Pancreas (tissue), 10 donors: ENCODE data around the gene HERC2. TPM values are rescaled to one million over a fixed set of nuclear protein-coding genes. Genes with fewer than 3 reads are reported as not detected.
"Not testable (repeated sequence)": the region's sequence is repeated elsewhere in the genome, so short reads cannot be mapped to it uniquely, and the experiment has no call there.

Source experiments
- ATAC-seq, 4 donors: fragments of 200-7000 bp; cut with Tn5 transposase; one replicate each; pipeline versions ENCODE4 v1.8.0 to v1.9.1; 2020; ENCODE audit warnings: mild to moderate bottlenecking in 4 of 4, moderate library complexity in 4 of 4
- DNase-seq, 6 donors: peaks; one replicate each; pipeline ENCODE4 v3.0.0-alpha.2; 2020
- FAIRE-seq: peaks from 2 replicates; lab custom pipeline; 2012; peaks lifted over from hg19 to GRCh38; lab: Jason Lieb, UNC
- H3K27ac ChIP-seq, 4 donors: fragments of 200-600 bp; sonication (generic); 1 replicate in 3 of 4; 2 replicates in 1 of 4; pipeline versions ENCODE4 v1.5.0 to v1.8.0; 2020
- H3K27me3 ChIP-seq, 4 donors: fragments of 200-600 bp; one replicate each; pipeline ENCODE4 v1.8.0; 2021
- H3K36me3 ChIP-seq, 3 donors: fragments of 200-600 bp; sonication (generic) in 1 of 3; one replicate each; pipeline versions ENCODE4 v1.5.0 to v1.8.0; 2020 to 2021
- H3K4me1 ChIP-seq, 3 donors: fragments of 200-600 bp; one replicate each; pipeline ENCODE4 v1.8.0; 2021
- H3K4me3 ChIP-seq, 4 donors: fragments of 200-600 bp; sonication (generic) in 2 of 4; one replicate each; pipeline versions ENCODE4 v1.5.0 to v1.8.0; 2020 to 2021
- H3K9me3 ChIP-seq, 4 donors: fragments of 200-600 bp; one replicate each; pipeline ENCODE4 v1.8.0; 2021
- WGBS, 2 donors: extraction: QIAGEN DNeasy Blood & Tissue Kit; methylation state at CpG; one replicate each; pipeline ENCODE4 v1.1.7; 2013; 5-methylcytosine and 5-hydroxymethylcytosine counted together
- intact Hi-C, 3 donors: fragments of 100-400 bp; cut with DNase I; formaldehyde crosslinking; loops; one replicate each; pipeline versions ENCODE4 v1.11.1 to v1.14.2; 2022
- polyA plus RNA-seq, 2 donors: library from polyadenylated mRNA; stranded (reverse); fragments of 200-250 nt; gene quantifications; one replicate each; pipeline ENCODE4 v1.2.3, GENCODE V29; 2013
- total RNA-seq, 6 donors: library from RNA; stranded (reverse); fragmentation: NEBNext Ultra II Directional in 4 of 6; extraction: Animal tissue kit (Norgen Biotek cat#: 25700) in 4 of 6; gene quantifications; one replicate each; pipeline versions ENCODE4 v1.2.1 to v1.2.4, GENCODE V29; 2021 to 2023
- TF ChIP-seq, protein P1 (sequence below), 4 donors: fragments of 200-600 bp; sonication (generic) in 3 of 4; IDR thresholded peaks; one replicate each; pipeline versions ENCODE4 v1.5.0 to v1.8.0; 2021; ENCODE audit warnings: antibody characterized with exemption in 4 of 4
- donor health status: healthy with polysubstance abuse.
- donor health status: DM: no; HTN: no; CAD: no; lungs with moderate emphysema.
- donor health status: DM: no; HTN: no; CAD: no.
- donor health status: control.
- donor health status: control.
- donor health status: Bipolar disorder and iron deficiency.
- donor health status: DM: yes; HTN: yes; CAD: no.
- donor health status: DM: no; HTN: no; CAD: no.
- donor health status: DM: no; HTN: no; CAD: no.
- donor health status: DM: yes; HTN: yes; CAD: no.

The HERC2 gene
- total and polyA plus RNA-seq, 8 donors: 23.7 to 38.7 (median 26.4) TPM

DNA sequence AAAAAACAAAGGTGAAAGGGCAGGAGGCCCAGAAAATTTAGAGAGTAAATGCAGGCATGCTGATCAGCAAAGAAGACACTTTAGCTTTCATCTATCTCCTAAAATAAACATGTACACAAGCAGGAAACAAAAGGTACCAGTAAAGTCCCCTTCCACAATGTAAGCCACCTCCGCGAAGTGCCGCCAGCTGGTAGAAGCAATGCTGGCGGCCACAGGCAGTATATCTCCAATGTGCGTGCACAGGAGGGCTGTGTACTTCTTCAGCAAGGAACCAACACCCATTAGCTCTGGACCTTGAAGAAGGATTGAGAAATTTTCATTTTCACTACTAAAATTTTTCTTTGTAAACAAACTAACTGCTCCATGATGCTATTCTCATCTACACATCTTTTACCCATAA, 75.4 kb downstream of the HERC2 start:
- DNase-seq: no peak
- intact Hi-C loops: no loop called here
- 94 to 97% methylated on average over 5 of the region's 5 CpGs for WGBS, 2 donors
- Histone ChIP-seq H3K27me3 (no peaks in the 10 kb centered on the region), H3K9me3 (no peaks in the 10 kb centered on the region), H3K4me3 (no peak overlapping the region), H3K4me1 (no peaks in the 10 kb centered on the region), H3K27ac (no peak overlapping the region), H3K36me3 (peaks cover 0 to 31% (median 0%) of the 10 kb centered on the region in 3 donors)
- TF ChIP-seq, protein P1, sequence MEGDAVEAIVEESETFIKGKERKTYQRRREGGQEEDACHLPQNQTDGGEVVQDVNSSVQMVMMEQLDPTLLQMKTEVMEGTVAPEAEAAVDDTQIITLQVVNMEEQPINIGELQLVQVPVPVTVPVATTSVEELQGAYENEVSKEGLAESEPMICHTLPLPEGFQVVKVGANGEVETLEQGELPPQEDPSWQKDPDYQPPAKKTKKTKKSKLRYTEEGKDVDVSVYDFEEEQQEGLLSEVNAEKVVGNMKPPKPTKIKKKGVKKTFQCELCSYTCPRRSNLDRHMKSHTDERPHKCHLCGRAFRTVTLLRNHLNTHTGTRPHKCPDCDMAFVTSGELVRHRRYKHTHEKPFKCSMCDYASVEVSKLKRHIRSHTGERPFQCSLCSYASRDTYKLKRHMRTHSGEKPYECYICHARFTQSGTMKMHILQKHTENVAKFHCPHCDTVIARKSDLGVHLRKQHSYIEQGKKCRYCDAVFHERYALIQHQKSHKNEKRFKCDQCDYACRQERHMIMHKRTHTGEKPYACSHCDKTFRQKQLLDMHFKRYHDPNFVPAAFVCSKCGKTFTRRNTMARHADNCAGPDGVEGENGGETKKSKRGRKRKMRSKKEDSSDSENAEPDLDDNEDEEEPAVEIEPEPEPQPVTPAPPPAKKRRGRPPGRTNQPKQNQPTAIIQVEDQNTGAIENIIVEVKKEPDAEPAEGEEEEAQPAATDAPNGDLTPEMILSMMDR (IDR thresholded peaks at IDR 0.05): no peak
- no peak for ATAC-seq
- no peak for FAIRE-seq

DNA sequence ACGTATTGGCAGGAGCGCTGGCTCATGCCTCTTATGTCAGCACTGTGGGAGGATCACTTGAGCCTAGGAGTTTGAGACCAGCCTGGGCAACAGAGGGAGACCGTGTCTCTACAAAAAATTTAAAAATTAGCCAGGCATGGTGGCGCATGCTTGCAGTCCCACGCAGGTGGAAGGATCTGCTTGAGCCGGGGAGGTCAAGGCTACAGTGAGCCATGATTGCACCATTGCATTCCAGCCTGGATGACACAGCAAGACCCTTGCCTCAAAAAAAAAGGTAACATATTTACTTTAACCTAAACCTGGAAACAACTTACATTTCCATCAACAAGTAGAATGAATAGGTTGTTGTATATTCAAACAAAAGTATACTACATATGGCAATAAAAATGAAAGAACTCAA, 78.1 kb downstream of the HERC2 start:
- Histone ChIP-seq H3K9me3 (no peaks in the 10 kb centered on the region), H3K27ac (no peak overlapping the region), H3K27me3 (no peaks in the 10 kb centered on the region), H3K36me3 (peaks cover 0 to 31% (median 0%) of the 10 kb centered on the region in 3 donors), H3K4me3 (no peak overlapping the region), H3K4me1 (no peaks in the 10 kb centered on the region)
- DNase-seq (no peak), FAIRE-seq (no peak), ATAC-seq (no peak)
- TF ChIP-seq, protein P1 (IDR thresholded peaks at IDR 0.05): no peak
- intact Hi-C loops: no loop called here
- whole genome bisulfite sequencing, 2 donors: 98 to 99% methylated on average over 6 of the region's 6 CpGs

DNA sequence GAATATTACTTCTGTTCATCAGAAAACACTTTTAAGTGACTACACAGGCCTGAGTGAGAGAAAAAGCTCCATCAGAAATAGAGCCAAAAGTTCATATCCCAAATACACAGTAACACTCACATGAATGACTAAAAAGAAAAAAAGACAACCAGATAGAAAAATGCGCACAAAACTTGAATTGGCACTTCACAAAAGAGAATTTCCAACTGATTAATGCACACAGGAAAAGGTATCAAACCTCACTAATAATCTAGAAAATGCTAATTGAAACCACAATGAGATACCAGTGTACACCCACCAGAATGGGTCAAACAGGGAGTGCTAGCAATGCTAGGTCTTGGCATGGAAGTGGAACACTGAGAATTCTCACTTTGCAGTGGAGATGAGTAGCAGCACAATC, 78.6 kb downstream of the HERC2 start:
- Histone ChIP-seq H3K27ac (no peak overlapping the region), H3K4me1 (no peaks in the 10 kb centered on the region), H3K4me3 (no peak overlapping the region), H3K27me3 (no peaks in the 10 kb centered on the region), H3K9me3 (no peaks in the 10 kb centered on the region), H3K36me3 (peaks cover 0 to 33% (median 0%) of the 10 kb centered on the region in 3 donors)
- 97 to 100% methylated on average over 1 of the region's 1 CpG for WGBS, 2 donors
- DNase-seq (no peak), ATAC-seq (no peak), FAIRE-seq (no peak)
- intact Hi-C loops: no loop called here
- TF ChIP-seq, protein P1 (IDR thresholded peaks at IDR 0.05): no peak

DNA sequence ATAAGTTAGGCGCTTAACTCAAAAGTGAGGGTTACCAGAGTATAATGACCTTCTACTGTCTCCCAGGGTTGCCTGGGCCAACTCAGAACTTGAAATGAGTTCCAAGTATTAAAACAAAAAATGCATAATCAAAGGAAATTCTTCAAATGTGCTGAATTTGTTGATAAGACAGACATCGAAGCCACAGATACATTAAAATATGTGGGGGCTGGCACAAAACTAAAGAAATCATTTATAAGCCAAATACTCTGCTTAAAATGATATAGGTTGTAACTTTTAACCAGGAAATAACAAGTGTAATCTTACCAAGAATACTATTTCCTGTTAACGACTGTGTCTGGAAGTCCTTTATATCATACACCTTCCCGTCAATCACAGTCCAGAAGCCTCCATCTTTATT, 83.7 kb downstream of the HERC2 start:
- H3K27ac ChIP-seq, ATAC-seq, DNase-seq, FAIRE-seq, H3K27me3 ChIP-seq, H3K4me1 ChIP-seq, H3K4me3 ChIP-seq, intact Hi-C loops, H3K9me3 ChIP-seq: not testable (repeated sequence)
- WGBS, 2 donors: 82 to 87% methylated on average over 4 of the region's 4 CpGs
- peaks cover 0 to 16% (median 0%) of the 10 kb centered on the region in 3 donors for H3K36me3 ChIP-seq

DNA sequence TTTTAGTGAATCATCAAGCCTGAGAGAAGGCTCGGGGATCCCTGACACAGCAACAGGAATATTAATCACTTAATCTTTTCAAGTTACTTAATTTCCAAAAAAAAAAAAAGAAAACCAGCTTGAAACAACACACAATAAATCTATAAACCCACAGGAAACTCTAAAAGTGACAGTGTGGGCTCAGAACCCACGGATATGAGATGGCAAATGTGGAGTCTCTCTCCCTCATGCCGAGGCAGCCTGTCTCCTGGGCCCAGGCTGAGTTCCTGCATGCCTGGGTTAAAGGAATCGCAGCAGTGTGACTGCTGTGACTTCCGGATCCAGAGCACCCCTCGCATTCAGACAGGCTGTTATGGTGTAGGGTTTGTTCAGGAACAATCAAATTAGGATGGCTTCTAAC, 90.2 kb downstream of the HERC2 start:
- H3K27ac ChIP-seq, FAIRE-seq, H3K4me1 ChIP-seq, intact Hi-C loops, H3K27me3 ChIP-seq, H3K9me3 ChIP-seq, ATAC-seq, DNase-seq, H3K4me3 ChIP-seq: not testable (repeated sequence)
- peaks cover 0 to 29% (median 0%) of the 10 kb centered on the region in 3 donors for H3K36me3 ChIP-seq
- 82 to 90% methylated on average over 6 of the region's 6 CpGs for WGBS, 2 donors

DNA sequence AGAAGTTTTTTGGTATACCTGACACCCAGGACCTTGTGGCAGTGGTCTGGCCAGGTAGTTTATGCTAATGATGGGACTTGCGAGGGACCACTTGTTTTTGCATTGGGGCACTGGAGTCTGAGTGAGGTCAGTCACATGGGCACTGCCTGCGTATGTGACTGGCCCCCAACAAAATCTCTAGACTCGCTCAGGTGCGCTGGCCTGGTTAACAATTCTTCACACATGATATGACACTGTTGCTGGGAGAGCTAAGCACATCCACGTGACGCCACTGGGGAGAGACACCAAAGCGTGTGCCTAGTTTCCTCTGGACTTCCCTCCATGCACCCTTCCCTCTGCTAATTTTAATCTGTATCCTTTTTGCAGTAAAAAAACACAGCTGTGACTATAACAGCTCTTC, 90.6 kb downstream of the HERC2 start:
- DNase-seq, H3K4me1 ChIP-seq, FAIRE-seq, ATAC-seq, H3K9me3 ChIP-seq, H3K4me3 ChIP-seq, H3K27ac ChIP-seq, intact Hi-C loops, H3K27me3 ChIP-seq: not testable (repeated sequence)
- 84 to 89% methylated on average over 7 of the region's 7 CpGs for WGBS, 2 donors
- peaks cover 0 to 29% (median 0%) of the 10 kb centered on the region in 3 donors for H3K36me3 ChIP-seq

DNA sequence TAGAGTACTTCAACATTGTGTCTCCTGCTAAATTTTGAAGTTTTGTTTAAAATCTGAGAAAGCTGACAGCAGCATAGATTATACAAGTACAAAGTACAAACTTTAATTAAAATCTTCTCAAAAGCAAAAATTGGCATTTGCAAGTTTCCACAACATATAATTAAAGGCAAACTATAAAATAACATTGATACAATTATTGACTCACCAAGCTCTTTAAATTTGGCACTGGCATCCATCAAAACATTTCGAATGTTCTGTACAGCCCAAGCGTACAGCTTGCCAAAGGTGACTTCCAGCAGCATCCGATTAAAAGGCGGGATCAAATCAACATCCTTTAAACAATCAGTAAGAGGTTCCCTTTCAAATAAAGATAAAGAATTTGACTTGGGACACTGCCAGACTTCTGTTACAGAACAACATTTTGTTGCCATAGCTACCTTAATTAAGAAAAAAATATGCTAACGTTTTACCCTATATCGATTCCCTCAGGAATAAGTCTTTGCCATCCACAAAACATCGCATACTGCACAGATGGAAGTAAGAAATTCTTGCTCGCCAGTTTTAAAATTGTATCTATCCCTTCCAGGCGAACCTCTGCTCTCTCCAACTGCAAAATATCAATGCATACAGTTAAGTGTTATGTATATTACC, 92.9 kb downstream of the HERC2 start:
- H3K4me1 ChIP-seq, H3K27me3 ChIP-seq, H3K9me3 ChIP-seq, H3K4me3 ChIP-seq, H3K27ac ChIP-seq, intact Hi-C loops, FAIRE-seq, DNase-seq, ATAC-seq: not testable (repeated sequence)
- 50 to 54% methylated on average over 9 of the region's 9 CpGs for WGBS, 2 donors
- H3K36me3 ChIP-seq: peaks cover 0 to 19% (median 0%) of the 10 kb centered on the region in 3 donors
